ENCODE measurements around the gene CLINT1. TPM values are rescaled to one million over a fixed set of nuclear protein-coding genes. Genes with fewer than 3 reads are reported as not detected.

The CLINT1 gene
- total and polyA plus RNA-seq, 4 experiments from 2014 or later: 70.5 to 88.2 (median 77.4) TPM

DNA sequence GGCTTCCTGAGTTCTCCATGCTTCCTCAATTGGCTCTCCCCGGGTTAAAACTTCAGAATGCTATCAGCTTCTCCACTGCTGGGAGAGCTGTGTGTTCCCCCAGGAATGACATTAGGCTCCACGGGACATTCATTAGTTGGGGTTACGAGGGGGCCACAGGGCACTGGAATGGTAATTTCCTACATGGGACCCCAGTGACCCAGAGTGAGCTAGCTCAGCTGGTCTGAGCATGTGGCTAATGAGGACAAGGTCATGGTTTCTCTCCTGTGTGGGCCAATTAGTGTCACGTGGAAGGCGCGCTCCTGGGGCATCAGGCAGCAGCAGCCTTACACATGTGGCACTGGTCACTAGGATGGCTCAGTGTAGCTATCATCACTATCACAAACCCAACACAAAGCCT lies 94.4 kb downstream of the CLINT1 start:
- Mint-ChIP-seq H3K27me3 (no peaks in the 10 kb centered on the region), H3K4me3 (no peak overlapping the region), H3K27ac (no peak overlapping the region), H3K9me3 (no peaks in the 10 kb centered on the region), H3K4me1 (peaks cover 0 to 4% (median 0%) of the 10 kb centered on the region in 4 donors), H3K36me3 (peaks cover 6 to 7% of the 10 kb centered on the region in 2 donors)
- Histone ChIP-seq H3K4me1 (ENCODE audit: insufficient read depth, low read length) (peaks cover 5% of the 10 kb centered on the region), H3K27ac (ENCODE audit: low read depth, low read length) (no peak overlapping the region), H3K27me3 (ENCODE audit: insufficient read depth, low read length) (no peaks in the 10 kb centered on the region), H3K9me3 (ENCODE audit: control insufficient read depth in 1 of 2, low read length in 2 of 2) (no peaks in the 10 kb centered on the region), H3K36me3 (ENCODE audit: insufficient read depth, low read length) (no peaks in the 10 kb centered on the region), H3K4me3 (ENCODE audit: low read length in 2 of 2) (no peak overlapping the region)
- no peak for DNase-seq
- POLR2A ChIA-PET (ENCODE audit: partially characterized antibody): no interaction called here
- CTCF ChIA-PET (ENCODE audit: partially characterized antibody): interaction anchor here (4.7 kb wide), 1 partner anchor 11 kb away, joined by 24 read pairs; no protein-coding TSS in a partner anchor
- intact Hi-C loops (cut with micrococcal nuclease): no loop called here

DNA sequence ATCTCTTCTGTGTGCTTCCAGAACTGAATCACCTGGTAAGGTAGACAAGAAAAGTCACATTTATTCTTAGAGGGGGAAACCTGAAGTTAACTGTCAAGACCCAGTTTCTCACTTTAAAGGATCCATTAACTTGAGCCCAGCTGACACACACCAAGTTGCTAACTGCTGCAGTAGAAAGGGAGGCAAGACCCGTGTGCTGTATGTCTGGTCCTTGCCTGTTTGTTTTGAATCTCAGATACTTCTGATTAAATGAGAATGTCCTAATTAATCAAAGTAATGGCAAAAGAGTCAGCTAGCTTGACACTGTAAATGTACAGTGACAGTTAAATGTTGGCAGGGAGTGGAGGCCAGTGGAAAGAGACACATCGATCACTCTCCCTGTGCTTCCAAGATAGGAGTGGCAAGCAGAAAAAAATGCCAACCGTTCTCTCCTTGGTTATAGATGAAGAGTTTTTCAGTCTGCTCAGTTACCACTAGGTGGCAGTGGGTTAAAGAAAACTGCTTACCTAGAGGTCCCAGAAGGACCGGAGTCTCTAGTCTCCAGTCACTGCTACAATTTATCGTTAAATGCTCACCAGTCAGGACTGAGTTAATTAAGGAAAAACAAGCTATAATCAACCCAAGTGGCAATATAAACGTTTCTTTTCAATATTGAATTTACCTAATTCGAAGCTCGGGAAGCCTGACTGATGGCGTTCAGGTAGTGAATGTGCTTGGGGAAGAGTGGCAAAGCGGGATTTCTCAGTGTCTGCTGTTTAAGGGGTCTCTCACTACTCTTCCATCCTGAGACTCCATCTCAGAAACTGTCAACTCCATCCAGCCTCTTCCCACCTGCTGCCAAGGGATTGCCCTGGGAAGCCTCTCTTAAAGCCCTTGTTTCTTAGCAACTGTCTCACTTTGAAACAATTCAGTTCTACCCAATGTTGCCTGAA lies 97.0 kb downstream of the CLINT1 start:
- Histone ChIP-seq H3K27me3 (ENCODE audit: insufficient read depth, low read length) (no peaks in the 10 kb centered on the region), H3K9me3 (ENCODE audit: control insufficient read depth in 1 of 2, low read length in 2 of 2) (no peaks in the 10 kb centered on the region), H3K36me3 (ENCODE audit: insufficient read depth, low read length) (no peaks in the 10 kb centered on the region), H3K27ac (ENCODE audit: low read depth, low read length) (no peak overlapping the region), H3K4me3 (ENCODE audit: low read length in 2 of 2) (no peak overlapping the region), H3K4me1 (ENCODE audit: insufficient read depth, low read length) (peaks cover 5% of the 10 kb centered on the region)
- Mint-ChIP-seq H3K27ac (no peak overlapping the region), H3K4me3 (no peak overlapping the region), H3K4me1 (peaks cover 0 to 4% (median 0%) of the 10 kb centered on the region in 4 donors), H3K36me3 (peaks cover 13 to 18% of the 10 kb centered on the region in 2 donors), H3K9me3 (no peaks in the 10 kb centered on the region), H3K27me3 (no peaks in the 10 kb centered on the region)
- CTCF ChIA-PET (ENCODE audit: partially characterized antibody): interaction anchor here (0.6 to 4.7 kb wide), 22 partner anchors 8 to 1370 kb away, joined by 3 to 31 read pairs (median 4); partner anchors contain the start of gene LSM11
- POLR2A ChIA-PET (ENCODE audit: partially characterized antibody): no interaction called here
- peak in 4 of 5 donors; percentile 29 to 46 (median 41) for DNase-seq
- intact Hi-C loops (cut with micrococcal nuclease): loop anchor here (1.0 to 2.0 kb wide), 2 partner anchors 233 to 1345 kb away; no protein-coding TSS in a partner anchor

GRCh38 chr5:157758706-157759105 lies 100.2 kb downstream of the CLINT1 start:
- DNase-seq: no peak
- no peaks in the 10 kb centered on the region for H3K36me3 ChIP-seq (ENCODE audit: insufficient read depth, low read length)
- H3K27ac ChIP-seq (ENCODE audit: low read depth, low read length): no peak overlapping the region
- no peak overlapping the region for H3K4me3 Mint-ChIP-seq
- POLR2A ChIA-PET (ENCODE audit: partially characterized antibody): no interaction called here
- CTCF ChIA-PET (ENCODE audit: partially characterized antibody): interaction anchor here (0.9 to 2.0 kb wide), 5 partner anchors 15 to 326 kb away, joined by 3 to 9 read pairs (median 4); partner anchors contain the start of gene LSM11
- intact Hi-C loops (cut with micrococcal nuclease): no loop called here
- H3K27me3 Mint-ChIP-seq: no peaks in the 10 kb centered on the region
- H3K27ac Mint-ChIP-seq: peak overlapping the region in 1 of 7 donors; percentile 38
- peaks cover 5% of the 10 kb centered on the region for H3K4me1 ChIP-seq (ENCODE audit: insufficient read depth, low read length)
- peaks cover 0 to 4% (median 0%) of the 10 kb centered on the region in 4 donors for H3K4me1 Mint-ChIP-seq
- no peaks in the 10 kb centered on the region for H3K27me3 ChIP-seq (ENCODE audit: insufficient read depth, low read length)
- H3K9me3 ChIP-seq (ENCODE audit: control insufficient read depth in 1 of 2, low read length in 2 of 2): no peaks in the 10 kb centered on the region
- no peaks in the 10 kb centered on the region for H3K9me3 Mint-ChIP-seq
- no peak overlapping the region for H3K4me3 ChIP-seq (ENCODE audit: low read length in 2 of 2)
- H3K36me3 Mint-ChIP-seq: peaks cover 32 to 39% of the 10 kb centered on the region in 2 donors

- H3K27me3 Mint-ChIP-seq: no peaks in the 10 kb centered on the region
- no peaks in the 10 kb centered on the region for H3K9me3 ChIP-seq (ENCODE audit: control insufficient read depth in 1 of 2, low read length in 2 of 2)
- no peaks in the 10 kb centered on the region for H3K4me1 Mint-ChIP-seq
- H3K27ac ChIP-seq (ENCODE audit: low read depth, low read length): no peak overlapping the region
- POLR2A ChIA-PET (ENCODE audit: partially characterized antibody): no interaction called here
- H3K4me1 ChIP-seq (ENCODE audit: insufficient read depth, low read length): no peaks in the 10 kb centered on the region
- peaks cover 39 to 51% of the 10 kb centered on the region in 2 donors for H3K36me3 Mint-ChIP-seq
- intact Hi-C loops (cut with micrococcal nuclease): no loop called here
- no peaks in the 10 kb centered on the region for H3K27me3 ChIP-seq (ENCODE audit: insufficient read depth, low read length)
- H3K27ac Mint-ChIP-seq: no peak overlapping the region
- H3K4me3 ChIP-seq (ENCODE audit: low read length in 2 of 2): no peak overlapping the region
- DNase-seq: no peak
- peaks cover 7% of the 10 kb centered on the region for H3K36me3 ChIP-seq (ENCODE audit: insufficient read depth, low read length)
- H3K9me3 Mint-ChIP-seq: no peaks in the 10 kb centered on the region
- CTCF ChIA-PET (ENCODE audit: partially characterized antibody): interaction anchor here (4.8 kb wide), 1 partner anchor 12 kb away, joined by 30 read pairs; the partner anchor contains the start of gene LSM11
- H3K4me3 Mint-ChIP-seq: no peak overlapping the region
Observed at GRCh38 chr5:157756122-157756521, 102.8 kb downstream of the CLINT1 start.

DNA sequence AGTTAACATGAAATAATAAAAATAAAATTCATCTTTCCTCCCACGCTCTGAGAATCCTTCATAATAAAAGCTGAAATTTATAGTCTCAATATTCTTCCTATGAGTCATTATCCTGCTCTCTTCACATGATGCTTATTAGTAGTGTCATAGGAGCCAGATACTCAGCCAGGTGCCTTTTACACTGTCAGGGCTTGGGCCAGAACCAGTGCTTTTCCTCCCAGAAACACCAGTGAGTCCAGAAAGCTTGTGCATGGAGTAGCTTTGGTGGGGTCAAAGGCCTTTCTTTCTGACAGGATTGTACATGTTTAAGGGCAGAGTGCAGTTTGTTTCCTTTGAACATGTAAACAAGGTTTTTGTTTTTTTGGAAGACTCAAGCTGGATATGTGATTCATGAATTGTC lies 108.6 kb downstream of the CLINT1 start:
- Mint-ChIP-seq H3K27me3 (no peaks in the 10 kb centered on the region), H3K36me3 (peaks cover 13 to 25% of the 10 kb centered on the region in 2 donors), H3K27ac (no peak overlapping the region), H3K4me1 (peaks cover 2 to 10% (median 8%) of the 10 kb centered on the region in 4 donors), H3K9me3 (no peaks in the 10 kb centered on the region), H3K4me3 (no peak overlapping the region)
- no peak for DNase-seq
- Histone ChIP-seq H3K36me3 (ENCODE audit: insufficient read depth, low read length) (peaks cover 7% of the 10 kb centered on the region), H3K4me3 (ENCODE audit: low read length in 2 of 2) (no peak overlapping the region), H3K9me3 (ENCODE audit: control insufficient read depth in 1 of 2, low read length in 2 of 2) (no peaks in the 10 kb centered on the region), H3K4me1 (ENCODE audit: insufficient read depth, low read length) (no peaks in the 10 kb centered on the region), H3K27ac (ENCODE audit: low read depth, low read length) (no peak overlapping the region), H3K27me3 (ENCODE audit: insufficient read depth, low read length) (no peaks in the 10 kb centered on the region)
- intact Hi-C loops (cut with micrococcal nuclease): no loop called here
- POLR2A ChIA-PET (ENCODE audit: partially characterized antibody): no interaction called here
- CTCF ChIA-PET (ENCODE audit: partially characterized antibody): interaction anchor here (0.9 kb wide), 1 partner anchor 12 kb away, joined by 3 read pairs; no protein-coding TSS in a partner anchor

GRCh38 chr5:157749462-157749799 lies 109.5 kb downstream of the CLINT1 start:
- ChIA-PET CTCF (ENCODE audit: partially characterized antibody) (interaction anchor here (1.1 kb wide), 1 partner anchor 17 kb away, joined by 4 read pairs; no protein-coding TSS in a partner anchor), POLR2A (ENCODE audit: partially characterized antibody) (no interaction called here)
- H3K36me3 Mint-ChIP-seq: peaks cover 11 to 19% of the 10 kb centered on the region in 2 donors

DNA sequence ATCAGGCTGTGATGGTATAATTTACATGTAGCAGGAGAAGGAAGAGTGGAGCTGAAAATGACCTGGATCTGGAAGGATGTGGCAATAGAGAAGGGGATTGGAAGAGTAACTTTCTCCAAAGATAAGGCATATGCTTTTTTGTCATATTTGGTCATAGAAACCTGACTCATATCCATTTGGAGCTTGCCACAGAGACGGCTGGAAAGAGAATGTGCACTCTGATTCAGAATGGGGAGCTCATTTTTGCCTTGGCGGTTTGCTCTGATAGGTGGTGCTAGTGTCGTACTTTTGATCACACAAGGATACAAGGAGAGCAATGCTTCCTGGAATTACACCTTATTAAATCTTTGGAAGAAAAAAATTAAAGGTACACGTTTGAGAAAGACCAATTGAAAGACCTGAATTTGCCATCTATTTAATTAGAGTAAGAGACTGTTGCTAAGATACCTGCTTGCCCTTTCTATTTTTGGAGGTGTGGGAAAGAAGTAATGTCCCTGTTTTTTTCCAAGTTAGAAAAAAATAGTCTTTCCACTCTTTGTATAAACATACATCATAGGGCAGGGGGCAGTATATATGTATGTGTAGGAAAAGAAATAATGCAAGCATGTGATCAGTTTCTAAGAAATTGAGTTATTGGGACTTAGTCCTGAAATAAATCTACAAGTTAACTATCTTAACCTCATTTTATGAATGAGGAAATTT lies 110.0 kb downstream of the CLINT1 start:
- no peak overlapping the region for H3K4me3 Mint-ChIP-seq
- no peak overlapping the region for H3K4me3 ChIP-seq (ENCODE audit: low read length in 2 of 2)
- H3K27me3 Mint-ChIP-seq: no peaks in the 10 kb centered on the region
- DNase-seq: no peak
- intact Hi-C loops (cut with micrococcal nuclease): no loop called here
- H3K4me1 ChIP-seq (ENCODE audit: insufficient read depth, low read length): peaks cover 12% of the 10 kb centered on the region
- H3K36me3 ChIP-seq (ENCODE audit: insufficient read depth, low read length): peaks cover 7% of the 10 kb centered on the region
- peaks cover 13 to 21% (median 19%) of the 10 kb centered on the region in 4 donors for H3K4me1 Mint-ChIP-seq
- no peaks in the 10 kb centered on the region for H3K9me3 ChIP-seq (ENCODE audit: control insufficient read depth in 1 of 2, low read length in 2 of 2)
- no peaks in the 10 kb centered on the region for H3K9me3 Mint-ChIP-seq
- ChIA-PET CTCF (ENCODE audit: partially characterized antibody) (interaction anchor here (1.1 kb wide), 1 partner anchor 18 kb away, joined by 4 read pairs; no protein-coding TSS in a partner anchor), POLR2A (ENCODE audit: partially characterized antibody) (no interaction called here)
- H3K27ac ChIP-seq (ENCODE audit: low read depth, low read length): no peak overlapping the region
- no peak overlapping the region for H3K27ac Mint-ChIP-seq
- H3K36me3 Mint-ChIP-seq: peaks cover 11 to 17% of the 10 kb centered on the region in 2 donors
- H3K27me3 ChIP-seq (ENCODE audit: insufficient read depth, low read length): no peaks in the 10 kb centered on the region

More at GRCh38 chr5:157749462-157749799, 109.5 kb downstream of the CLINT1 start:
- Mint-ChIP-seq H3K4me1 (peaks cover 9 to 18% (median 16%) of the 10 kb centered on the region in 4 donors), H3K27me3 (no peaks in the 10 kb centered on the region), H3K4me3 (no peak overlapping the region), H3K9me3 (no peaks in the 10 kb centered on the region), H3K27ac (no peak overlapping the region)
- H3K4me1 ChIP-seq (ENCODE audit: insufficient read depth, low read length): peaks cover 9% of the 10 kb centered on the region
- H3K4me3 ChIP-seq (ENCODE audit: low read length in 2 of 2): no peak overlapping the region
- intact Hi-C loops (cut with micrococcal nuclease): no loop called here
- H3K27ac ChIP-seq (ENCODE audit: low read depth, low read length): no peak overlapping the region
- no peak for DNase-seq
- no peaks in the 10 kb centered on the region for H3K27me3 ChIP-seq (ENCODE audit: insufficient read depth, low read length)
- H3K9me3 ChIP-seq (ENCODE audit: control insufficient read depth in 1 of 2, low read length in 2 of 2): no peaks in the 10 kb centered on the region
- peaks cover 7% of the 10 kb centered on the region for H3K36me3 ChIP-seq (ENCODE audit: insufficient read depth, low read length)

All from CD4-positive, alpha-beta memory T cell (primary cell).